GM12892 (cell line): ENCODE data around the gene MBD5.

Experiments used
- POLR2AphosphoS5 ChIP-seq: IDR thresholded peaks from 2 replicates; pipeline ENCODE4 v1.6.1; 2011; ENCODE audit warnings: low read depth, low read length, control low read depth
- TAF1 ChIP-seq: IDR thresholded peaks from 2 replicates; pipeline ENCODE4 v1.6.1; 2011; ENCODE audit warnings: low read depth, mild to moderate bottlenecking, control low read depth, low read length, borderline replicate concordance

DNA sequence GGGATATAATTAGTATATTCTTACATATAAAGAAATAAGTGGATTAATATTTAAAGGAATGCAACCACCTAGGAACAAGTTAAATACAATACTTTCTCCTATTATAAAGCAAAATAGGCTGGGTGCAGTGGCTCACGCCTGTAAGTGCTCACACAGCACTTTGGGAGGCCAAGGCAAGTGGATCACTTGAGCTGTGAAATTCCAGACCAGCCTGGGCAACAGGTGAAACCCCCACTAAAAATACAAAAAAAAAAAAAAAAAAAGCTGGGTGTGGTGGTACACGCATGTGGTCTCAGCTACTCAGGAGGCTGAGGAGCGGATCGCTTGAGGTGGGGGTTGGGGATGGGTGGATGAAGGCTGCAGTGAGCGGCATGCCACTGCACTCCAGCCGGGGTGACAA lies 337.5 kb downstream of the MBD5 start:
- no peak for TF ChIP-seq POLR2AphosphoS5
- TF ChIP-seq TAF1 = no peak
